GM23338 (cell line): ENCODE data around the gene TMEM61.

Experiments
- EZH2phosphoT487 ChIP-seq: fragments of 200-600 bp; sonication (generic); IDR thresholded peaks from one replicate; pipeline ENCODE4 v1.8.1; 2018; ENCODE audit warnings: antibody characterized with exemption; ENCODE audit not compliant: unreplicated experiment
- JUNB ChIP-seq: IDR thresholded peaks from one replicate; pipeline ENCODE4 v1.6.1; 2016; ENCODE audit warnings: antibody characterized with exemption; ENCODE audit not compliant: unreplicated experiment
- TF ChIP-seq, protein P1 (sequence below), 2 experiments: fragments of 200-600 bp in 1 of 2; sonication (generic) in 1 of 2; conservative IDR thresholded peaks; 2 replicates each; pipeline versions ENCODE4 v1.5.1 to v1.6.1; 2016 to 2017; ENCODE audit warnings: antibody characterized with exemption in 2 of 2, low read depth in 2 of 2, mild to moderate bottlenecking in 2 of 2, moderate library complexity in 1 of 2
- TF ChIP-seq, protein P2 (sequence below): IDR thresholded peaks from one replicate; pipeline ENCODE4 v1.6.1; 2018; ENCODE audit warnings: antibody characterized with exemption; ENCODE audit not compliant: unreplicated experiment

DNA sequence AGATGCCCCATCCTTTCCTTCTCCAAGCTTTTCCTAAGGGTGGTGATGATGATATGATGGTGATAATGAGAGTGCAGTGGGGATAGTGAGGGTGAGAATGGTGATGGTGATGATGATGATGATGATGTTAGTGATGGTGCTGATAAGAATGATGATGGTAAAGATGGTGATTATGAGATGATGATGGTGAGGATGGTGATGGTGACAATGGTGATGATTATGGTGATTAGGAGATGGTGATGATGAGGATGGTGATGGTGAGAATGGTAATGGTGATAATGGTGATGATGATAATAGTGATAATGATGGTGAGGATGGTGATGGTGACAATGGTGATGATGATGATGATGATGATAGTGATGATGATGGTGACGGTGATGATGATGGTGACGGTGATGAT lies 22.3 kb downstream of the TMEM61 start:
- TF ChIP-seq, protein P1, sequence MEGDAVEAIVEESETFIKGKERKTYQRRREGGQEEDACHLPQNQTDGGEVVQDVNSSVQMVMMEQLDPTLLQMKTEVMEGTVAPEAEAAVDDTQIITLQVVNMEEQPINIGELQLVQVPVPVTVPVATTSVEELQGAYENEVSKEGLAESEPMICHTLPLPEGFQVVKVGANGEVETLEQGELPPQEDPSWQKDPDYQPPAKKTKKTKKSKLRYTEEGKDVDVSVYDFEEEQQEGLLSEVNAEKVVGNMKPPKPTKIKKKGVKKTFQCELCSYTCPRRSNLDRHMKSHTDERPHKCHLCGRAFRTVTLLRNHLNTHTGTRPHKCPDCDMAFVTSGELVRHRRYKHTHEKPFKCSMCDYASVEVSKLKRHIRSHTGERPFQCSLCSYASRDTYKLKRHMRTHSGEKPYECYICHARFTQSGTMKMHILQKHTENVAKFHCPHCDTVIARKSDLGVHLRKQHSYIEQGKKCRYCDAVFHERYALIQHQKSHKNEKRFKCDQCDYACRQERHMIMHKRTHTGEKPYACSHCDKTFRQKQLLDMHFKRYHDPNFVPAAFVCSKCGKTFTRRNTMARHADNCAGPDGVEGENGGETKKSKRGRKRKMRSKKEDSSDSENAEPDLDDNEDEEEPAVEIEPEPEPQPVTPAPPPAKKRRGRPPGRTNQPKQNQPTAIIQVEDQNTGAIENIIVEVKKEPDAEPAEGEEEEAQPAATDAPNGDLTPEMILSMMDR (conservative IDR thresholded peaks at IDR 0.05; ENCODE audit: low read depth in 2 of 2) = no peak
- TF ChIP-seq, protein P2, sequence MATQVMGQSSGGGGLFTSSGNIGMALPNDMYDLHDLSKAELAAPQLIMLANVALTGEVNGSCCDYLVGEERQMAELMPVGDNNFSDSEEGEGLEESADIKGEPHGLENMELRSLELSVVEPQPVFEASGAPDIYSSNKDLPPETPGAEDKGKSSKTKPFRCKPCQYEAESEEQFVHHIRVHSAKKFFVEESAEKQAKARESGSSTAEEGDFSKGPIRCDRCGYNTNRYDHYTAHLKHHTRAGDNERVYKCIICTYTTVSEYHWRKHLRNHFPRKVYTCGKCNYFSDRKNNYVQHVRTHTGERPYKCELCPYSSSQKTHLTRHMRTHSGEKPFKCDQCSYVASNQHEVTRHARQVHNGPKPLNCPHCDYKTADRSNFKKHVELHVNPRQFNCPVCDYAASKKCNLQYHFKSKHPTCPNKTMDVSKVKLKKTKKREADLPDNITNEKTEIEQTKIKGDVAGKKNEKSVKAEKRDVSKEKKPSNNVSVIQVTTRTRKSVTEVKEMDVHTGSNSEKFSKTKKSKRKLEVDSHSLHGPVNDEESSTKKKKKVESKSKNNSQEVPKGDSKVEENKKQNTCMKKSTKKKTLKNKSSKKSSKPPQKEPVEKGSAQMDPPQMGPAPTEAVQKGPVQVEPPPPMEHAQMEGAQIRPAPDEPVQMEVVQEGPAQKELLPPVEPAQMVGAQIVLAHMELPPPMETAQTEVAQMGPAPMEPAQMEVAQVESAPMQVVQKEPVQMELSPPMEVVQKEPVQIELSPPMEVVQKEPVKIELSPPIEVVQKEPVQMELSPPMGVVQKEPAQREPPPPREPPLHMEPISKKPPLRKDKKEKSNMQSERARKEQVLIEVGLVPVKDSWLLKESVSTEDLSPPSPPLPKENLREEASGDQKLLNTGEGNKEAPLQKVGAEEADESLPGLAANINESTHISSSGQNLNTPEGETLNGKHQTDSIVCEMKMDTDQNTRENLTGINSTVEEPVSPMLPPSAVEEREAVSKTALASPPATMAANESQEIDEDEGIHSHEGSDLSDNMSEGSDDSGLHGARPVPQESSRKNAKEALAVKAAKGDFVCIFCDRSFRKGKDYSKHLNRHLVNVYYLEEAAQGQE = no peak
- TF ChIP-seq JUNB (no peak), EZH2phosphoT487 (no peak)
